ENCODE data around the gene DRC3. TPM values are rescaled to one million over a fixed set of nuclear protein-coding genes. Genes with fewer than 3 reads are reported as not detected.

DRC3 gene
- total and polyA plus RNA-seq, 7 experiments from 2014 or later, result 0.50 to 2.4 (median 1.00) TPM; not detected in 4

DNA sequence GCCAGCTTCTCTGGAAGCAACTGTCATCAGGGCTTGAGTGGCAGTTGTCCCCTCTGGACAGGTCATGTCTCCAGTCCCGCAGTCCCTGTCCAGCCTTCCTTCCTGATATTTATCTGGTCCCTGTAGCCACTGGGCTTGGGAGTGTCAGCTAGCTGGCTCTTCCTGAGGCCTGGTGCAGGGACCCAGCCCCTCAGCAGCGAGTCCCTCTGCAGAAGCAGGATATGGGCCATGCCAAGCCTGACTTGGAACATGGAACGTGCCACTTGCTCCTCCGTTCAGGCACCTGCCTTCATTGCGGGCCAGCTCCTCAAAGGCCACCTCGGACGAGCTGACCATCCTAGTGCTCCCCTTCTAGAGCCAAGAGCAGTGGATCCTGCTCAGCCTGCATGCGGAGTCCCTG, 26.3 kb downstream of the DRC3 start:
- intact Hi-C loops (cut with micrococcal nuclease), result no loop called here
- Histone ChIP-seq H3K27me3 (ENCODE audit: control insufficient read depth in 2 of 2, insufficient read depth in 2 of 2, low read length in 2 of 2) (no peaks in the 10 kb centered on the region), H3K36me3 (ENCODE audit: control insufficient read depth in 2 of 3, insufficient read depth in 3 of 3, low read length in 3 of 3) (no peaks in the 10 kb centered on the region), H3K4me3 (ENCODE audit: low read length) (no peak overlapping the region), H3K9me3 (ENCODE audit: control insufficient read depth in 2 of 3, low read length in 3 of 3) (no peaks in the 10 kb centered on the region), H3K4me1 (ENCODE audit: control insufficient read depth in 2 of 2, insufficient read depth in 2 of 2, low read length in 2 of 2) (no peaks in the 10 kb centered on the region), H3K27ac (ENCODE audit: low read depth, low read length) (no peak overlapping the region)
- Mint-ChIP-seq H3K27me3 (no peaks in the 10 kb centered on the region), H3K27ac (no peak overlapping the region), H3K4me1 (no peaks in the 10 kb centered on the region), H3K36me3 (no peaks in the 10 kb centered on the region), H3K4me3 (no peak overlapping the region), H3K9me3 (no peaks in the 10 kb centered on the region)
- ChIA-PET CTCF (no interaction called here), POLR2A (no interaction called here)
- DNase-seq, result no peak
- ATAC-seq, result no peak

DNA sequence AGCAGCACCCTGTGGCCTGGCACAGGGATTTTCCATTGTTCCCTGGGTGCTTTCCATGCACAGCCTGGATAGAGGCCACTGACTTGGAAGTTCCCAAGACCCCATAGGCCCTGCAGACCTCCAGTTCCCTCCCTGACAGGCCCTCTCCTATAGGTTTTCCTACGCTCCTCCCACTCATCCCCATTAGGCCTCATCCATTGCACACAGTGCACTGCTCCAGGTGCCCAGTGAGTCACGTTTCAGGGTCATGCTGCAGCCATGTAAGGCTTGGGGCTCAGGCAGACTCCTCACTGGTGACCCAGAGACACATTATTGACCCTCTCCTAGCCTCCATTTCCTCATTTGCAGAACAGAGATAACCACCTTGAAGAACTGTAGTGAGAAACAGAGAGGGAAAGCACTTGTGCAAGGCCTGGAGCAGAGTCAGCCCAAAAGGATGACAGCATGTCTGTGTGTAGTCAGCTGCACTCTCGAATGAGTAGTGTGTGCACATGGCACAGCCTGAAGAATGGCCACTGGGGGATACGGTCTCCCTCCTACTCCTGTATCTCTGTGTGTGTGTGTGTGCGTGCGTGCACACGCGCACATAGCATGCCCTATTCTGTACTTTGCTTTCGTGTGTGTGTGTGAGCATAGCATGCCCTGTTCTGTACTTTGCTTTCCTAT, 26.8 kb downstream of the DRC3 start:
- no peaks in the 10 kb centered on the region for H3K27me3 ChIP-seq (ENCODE audit: control insufficient read depth in 2 of 2, insufficient read depth in 2 of 2, low read length in 2 of 2)
- H3K4me3 ChIP-seq (ENCODE audit: low read length), result no peak overlapping the region
- POLR2A ChIA-PET, result interaction anchor here (0.8 kb wide), 1 partner anchor 184 kb away, joined by 3 read pairs; no protein-coding TSS in a partner anchor
- no peaks in the 10 kb centered on the region for H3K27me3 Mint-ChIP-seq
- no peaks in the 10 kb centered on the region for H3K36me3 ChIP-seq (ENCODE audit: control insufficient read depth in 2 of 3, insufficient read depth in 3 of 3, low read length in 3 of 3)
- ATAC-seq (no peak), DNase-seq (no peak)
- H3K4me1 Mint-ChIP-seq, result no peaks in the 10 kb centered on the region
- H3K27ac Mint-ChIP-seq, result peak overlapping the region in 1 of 9 donors; percentile 63
- H3K4me1 ChIP-seq (ENCODE audit: control insufficient read depth in 2 of 2, insufficient read depth in 2 of 2, low read length in 2 of 2), result no peaks in the 10 kb centered on the region
- CTCF ChIA-PET, result no interaction called here
- H3K36me3 Mint-ChIP-seq, result no peaks in the 10 kb centered on the region
- H3K9me3 ChIP-seq (ENCODE audit: control insufficient read depth in 2 of 3, low read length in 3 of 3), result no peaks in the 10 kb centered on the region
- no peak overlapping the region for H3K4me3 Mint-ChIP-seq
- intact Hi-C loops (cut with micrococcal nuclease), result no loop called here
- no peaks in the 10 kb centered on the region for H3K9me3 Mint-ChIP-seq
- H3K27ac ChIP-seq (ENCODE audit: low read depth, low read length), result no peak overlapping the region

DNA sequence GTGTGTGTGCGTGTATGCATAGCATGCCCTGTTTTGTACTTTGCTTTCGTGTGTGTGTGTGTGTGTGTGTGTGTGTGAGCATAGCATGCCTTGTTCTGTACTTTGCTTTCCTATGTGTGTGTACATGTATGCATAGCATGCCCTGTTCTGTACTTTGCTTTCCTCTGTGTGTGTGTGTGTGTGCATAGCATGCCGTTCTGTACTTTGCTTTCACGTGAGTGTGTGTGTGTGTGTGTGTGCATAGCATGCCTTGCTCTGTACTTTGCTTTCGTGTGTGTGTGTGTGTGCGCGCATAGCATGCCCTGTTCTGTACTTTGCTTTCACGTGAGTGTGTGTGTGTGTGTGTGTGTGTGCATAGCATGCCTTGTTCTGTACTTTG, 27.4 kb downstream of the DRC3 start:
- Histone ChIP-seq H3K4me1 (ENCODE audit: control insufficient read depth in 2 of 2, insufficient read depth in 2 of 2, low read length in 2 of 2) (no peaks in the 10 kb centered on the region), H3K27ac (ENCODE audit: low read depth, low read length) (no peak overlapping the region), H3K9me3 (ENCODE audit: control insufficient read depth in 2 of 3, low read length in 3 of 3) (no peaks in the 10 kb centered on the region), H3K4me3 (ENCODE audit: low read length) (no peak overlapping the region), H3K36me3 (ENCODE audit: control insufficient read depth in 2 of 3, insufficient read depth in 3 of 3, low read length in 3 of 3) (no peaks in the 10 kb centered on the region), H3K27me3 (ENCODE audit: control insufficient read depth in 2 of 2, insufficient read depth in 2 of 2, low read length in 2 of 2) (no peaks in the 10 kb centered on the region)
- Mint-ChIP-seq H3K36me3 (no peaks in the 10 kb centered on the region), H3K27me3 (no peaks in the 10 kb centered on the region), H3K4me1 (no peaks in the 10 kb centered on the region), H3K27ac (no peak overlapping the region), H3K4me3 (no peak overlapping the region), H3K9me3 (no peaks in the 10 kb centered on the region)
- ChIA-PET CTCF (no interaction called here), POLR2A (interaction anchor here (0.8 kb wide), 1 partner anchor 184 kb away, joined by 3 read pairs; no protein-coding TSS in a partner anchor)
- ATAC-seq (no peak), DNase-seq (no peak)
- intact Hi-C loops (cut with micrococcal nuclease), result no loop called here

DNA sequence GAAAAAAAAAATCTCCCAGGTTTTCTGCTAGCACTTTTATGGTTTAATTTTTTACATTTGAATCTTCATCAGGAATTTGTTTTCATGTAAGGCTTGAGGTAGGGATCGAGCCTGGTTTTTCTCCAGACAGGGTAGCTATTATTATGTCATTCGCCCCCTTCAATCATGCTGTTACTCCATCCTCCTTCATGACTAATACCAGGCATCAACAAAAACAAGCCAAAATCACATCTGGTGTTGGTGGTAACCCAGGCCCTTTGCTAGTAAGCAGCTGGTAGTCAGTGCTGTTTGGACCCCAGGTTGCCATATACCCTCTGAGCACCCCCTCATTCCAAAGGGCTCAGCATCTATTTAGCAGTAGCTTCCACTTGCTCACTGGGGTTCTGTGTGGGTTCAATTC, 29.5 kb downstream of the DRC3 start:
- H3K4me3 ChIP-seq (ENCODE audit: low read length), result no peak overlapping the region
- H3K9me3 ChIP-seq (ENCODE audit: control insufficient read depth in 2 of 3, low read length in 3 of 3), result no peaks in the 10 kb centered on the region
- peaks cover 0 to 4% (median 0%) of the 10 kb centered on the region in 5 donors for H3K36me3 Mint-ChIP-seq
- intact Hi-C loops (cut with micrococcal nuclease), result no loop called here
- H3K27ac Mint-ChIP-seq, result peak overlapping the region in 1 of 9 donors; percentile 15
- ATAC-seq (no peak), DNase-seq (no peak)
- H3K4me3 Mint-ChIP-seq, result no peak overlapping the region
- peaks cover 0 to 5% (median 0%) of the 10 kb centered on the region in 7 donors for H3K4me1 Mint-ChIP-seq
- no peak overlapping the region for H3K27ac ChIP-seq (ENCODE audit: low read depth, low read length)
- no peaks in the 10 kb centered on the region for H3K27me3 Mint-ChIP-seq
- no peaks in the 10 kb centered on the region for H3K4me1 ChIP-seq (ENCODE audit: control insufficient read depth in 2 of 2, insufficient read depth in 2 of 2, low read length in 2 of 2)
- no peaks in the 10 kb centered on the region for H3K27me3 ChIP-seq (ENCODE audit: control insufficient read depth in 2 of 2, insufficient read depth in 2 of 2, low read length in 2 of 2)
- H3K9me3 Mint-ChIP-seq, result no peaks in the 10 kb centered on the region
- ChIA-PET POLR2A (interaction anchor here (0.7 kb wide), 1 partner anchor 28 kb away, joined by 3 read pairs; no protein-coding TSS in a partner anchor), CTCF (interaction anchor here (0.6 to 0.8 kb wide), 2 partner anchors 16 to 327 kb away, joined by 4 read pairs; no protein-coding TSS in a partner anchor)
- H3K36me3 ChIP-seq (ENCODE audit: control insufficient read depth in 2 of 3, insufficient read depth in 3 of 3, low read length in 3 of 3), result peaks cover 0 to 7% (median 0%) of the 10 kb centered on the region in 3 experiments

DNA sequence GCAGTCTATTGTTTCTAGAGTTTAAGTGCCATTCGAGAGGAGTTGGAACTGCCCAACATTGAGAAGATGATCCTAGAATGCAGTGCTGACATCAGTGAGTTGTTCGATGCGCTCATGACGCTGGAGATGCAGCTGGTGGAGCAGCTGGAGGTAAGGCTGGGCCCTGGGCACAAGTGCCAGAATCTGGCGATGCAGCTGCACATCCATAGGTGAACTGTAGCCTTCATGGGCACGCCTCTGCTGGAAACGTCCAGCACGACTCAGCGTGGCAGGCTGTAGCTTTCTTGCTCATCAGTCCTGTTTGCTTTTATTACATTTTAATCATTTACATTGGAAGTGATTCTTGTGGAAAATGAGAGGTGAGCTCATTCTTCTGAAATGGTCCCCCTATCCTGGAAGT, 31.7 kb downstream of the DRC3 start:
- no peaks in the 10 kb centered on the region for H3K27me3 Mint-ChIP-seq
- peaks cover 0 to 14% (median 0%) of the 10 kb centered on the region in 3 experiments for H3K36me3 ChIP-seq (ENCODE audit: control insufficient read depth in 2 of 3, insufficient read depth in 3 of 3, low read length in 3 of 3)
- H3K4me3 ChIP-seq (ENCODE audit: low read length), result no peak overlapping the region
- peaks cover 0 to 1% (median 0%) of the 10 kb centered on the region in 11 donors for H3K9me3 Mint-ChIP-seq
- H3K9me3 ChIP-seq (ENCODE audit: control insufficient read depth in 2 of 3, low read length in 3 of 3), result no peaks in the 10 kb centered on the region
- DNase-seq, result no peak
- no peak overlapping the region for H3K27ac Mint-ChIP-seq
- peaks cover 0 to 14% (median 0%) of the 10 kb centered on the region in 5 donors for H3K36me3 Mint-ChIP-seq
- H3K4me1 ChIP-seq (ENCODE audit: control insufficient read depth in 2 of 2, insufficient read depth in 2 of 2, low read length in 2 of 2), result no peaks in the 10 kb centered on the region
- intact Hi-C loops (cut with micrococcal nuclease), result no loop called here
- H3K27me3 ChIP-seq (ENCODE audit: control insufficient read depth in 2 of 2, insufficient read depth in 2 of 2, low read length in 2 of 2), result no peaks in the 10 kb centered on the region
- no peak overlapping the region for H3K4me3 Mint-ChIP-seq
- ATAC-seq, result no peak
- CTCF ChIA-PET, result no interaction called here
- H3K27ac ChIP-seq (ENCODE audit: low read depth, low read length), result no peak overlapping the region
- POLR2A ChIA-PET, result no interaction called here
- peaks cover 0 to 5% (median 0%) of the 10 kb centered on the region in 7 donors for H3K4me1 Mint-ChIP-seq

DNA sequence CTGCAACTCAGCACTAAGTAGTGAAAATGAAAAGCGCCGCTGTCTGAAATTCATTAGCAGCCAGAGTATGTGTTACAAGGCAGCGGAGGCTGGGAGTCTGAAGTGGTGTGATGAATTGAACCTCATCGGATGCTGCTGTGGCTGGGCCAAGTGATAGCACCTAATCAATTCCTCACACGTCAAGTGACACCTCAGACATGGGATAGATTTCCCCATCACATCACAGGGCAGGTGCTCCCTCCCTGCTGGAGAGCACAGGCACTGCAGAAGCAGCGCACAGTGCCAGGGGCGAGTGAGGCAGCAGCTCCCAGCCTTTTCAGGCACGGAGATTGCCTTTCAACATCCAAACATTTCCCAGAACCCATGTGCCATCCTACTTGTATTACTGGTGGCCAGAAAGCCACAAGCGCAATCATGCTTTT, 32.2 kb downstream of the DRC3 start:
- Mint-ChIP-seq H3K36me3 (peaks cover 0 to 19% (median 0%) of the 10 kb centered on the region in 5 donors), H3K9me3 (peaks cover 0 to 1% (median 0%) of the 10 kb centered on the region in 11 donors), H3K4me3 (no peak overlapping the region), H3K27ac (no peak overlapping the region), H3K4me1 (peaks cover 0 to 5% (median 0%) of the 10 kb centered on the region in 7 donors), H3K27me3 (no peaks in the 10 kb centered on the region)
- ATAC-seq (no peak), DNase-seq (no peak)
- Histone ChIP-seq H3K9me3 (ENCODE audit: control insufficient read depth in 2 of 3, low read length in 3 of 3) (no peaks in the 10 kb centered on the region), H3K4me3 (ENCODE audit: low read length) (no peak overlapping the region), H3K4me1 (ENCODE audit: control insufficient read depth in 2 of 2, insufficient read depth in 2 of 2, low read length in 2 of 2) (no peaks in the 10 kb centered on the region), H3K27ac (ENCODE audit: low read depth, low read length) (no peak overlapping the region), H3K27me3 (ENCODE audit: control insufficient read depth in 2 of 2, insufficient read depth in 2 of 2, low read length in 2 of 2) (no peaks in the 10 kb centered on the region), H3K36me3 (ENCODE audit: control insufficient read depth in 2 of 3, insufficient read depth in 3 of 3, low read length in 3 of 3) (peaks cover 0 to 19% (median 0%) of the 10 kb centered on the region in 3 experiments)
- CTCF ChIA-PET, result no interaction called here
- POLR2A ChIA-PET, result no interaction called here
- intact Hi-C loops (cut with micrococcal nuclease), result no loop called here

DNA sequence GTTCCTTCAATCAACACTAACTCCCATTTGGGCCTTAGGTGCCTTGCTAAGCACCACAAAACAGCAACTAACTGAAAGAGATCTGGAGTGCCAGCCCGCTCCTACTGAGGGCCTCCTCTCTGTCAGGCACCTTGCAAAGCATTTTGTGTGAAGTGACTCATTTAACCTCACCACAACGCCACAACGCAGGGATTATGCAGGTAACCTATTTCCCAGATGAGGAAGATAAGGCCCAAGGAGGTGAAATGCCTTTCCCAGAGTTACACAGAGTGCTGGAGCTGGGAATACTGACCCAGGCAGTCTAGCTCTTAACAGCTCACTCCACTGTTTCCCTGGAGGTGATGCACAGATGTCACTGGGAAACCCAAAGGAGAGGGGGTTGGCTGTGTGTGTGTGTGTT, 32.8 kb downstream of the DRC3 start:
- CTCF ChIA-PET, result no interaction called here
- no peaks in the 10 kb centered on the region for H3K27me3 Mint-ChIP-seq
- no peak overlapping the region for H3K27ac Mint-ChIP-seq
- no peak for DNase-seq
- POLR2A ChIA-PET, result no interaction called here
- peaks cover 0 to 1% (median 0%) of the 10 kb centered on the region in 11 donors for H3K9me3 Mint-ChIP-seq
- no peak for ATAC-seq
- Histone ChIP-seq H3K27me3 (ENCODE audit: control insufficient read depth in 2 of 2, insufficient read depth in 2 of 2, low read length in 2 of 2) (no peaks in the 10 kb centered on the region), H3K9me3 (ENCODE audit: control insufficient read depth in 2 of 3, low read length in 3 of 3) (no peaks in the 10 kb centered on the region), H3K4me1 (ENCODE audit: control insufficient read depth in 2 of 2, insufficient read depth in 2 of 2, low read length in 2 of 2) (no peaks in the 10 kb centered on the region), H3K36me3 (ENCODE audit: control insufficient read depth in 2 of 3, insufficient read depth in 3 of 3, low read length in 3 of 3) (peaks cover 0 to 19% (median 0%) of the 10 kb centered on the region in 3 experiments), H3K4me3 (ENCODE audit: low read length) (no peak overlapping the region), H3K27ac (ENCODE audit: low read depth, low read length) (no peak overlapping the region)
- peaks cover 0 to 5% (median 0%) of the 10 kb centered on the region in 7 donors for H3K4me1 Mint-ChIP-seq
- intact Hi-C loops (cut with micrococcal nuclease), result no loop called here
- H3K4me3 Mint-ChIP-seq, result no peak overlapping the region
- H3K36me3 Mint-ChIP-seq, result peaks cover 0 to 25% (median 0%) of the 10 kb centered on the region in 5 donors

Data from naive thymus-derived CD4-positive, alpha-beta T cell (primary cell).